ENCODE measurements around the gene EFCAB7.

Gene EFCAB7

GRCh38 chr1:63601912-63602311 is 78.6 kb downstream of the EFCAB7 start:
- DNase-seq (ENCODE audit: low read depth, low spot score) = no peak

DNA sequence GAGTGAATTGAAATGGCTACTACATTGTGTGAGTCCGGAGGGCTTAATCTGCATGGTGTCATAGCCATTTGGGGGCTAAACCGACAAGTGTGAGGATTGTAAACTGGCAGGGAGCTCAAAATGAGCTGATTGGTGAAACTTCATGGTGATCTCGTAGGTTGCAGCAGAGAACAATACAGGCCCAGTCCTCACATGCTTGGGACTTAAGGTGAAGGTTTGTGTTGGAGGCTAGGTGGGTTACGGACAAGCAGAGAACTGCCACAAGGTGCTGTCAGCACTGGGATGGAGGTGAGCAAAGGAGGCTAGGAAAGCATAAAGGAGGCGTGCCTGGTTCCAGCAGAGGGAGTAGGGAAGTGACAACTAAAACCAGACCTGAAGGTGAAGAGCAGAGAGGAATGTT is 79.3 kb downstream of the EFCAB7 start:
- DNase-seq (ENCODE audit: low read depth, low spot score) = no peak

GRCh38 chr1:63603810-63604209 is 80.5 kb downstream of the EFCAB7 start:
- DNase-seq (ENCODE audit: low read depth, low spot score) = no peak

- DNase-seq (ENCODE audit: low read depth, low spot score) = no peak
Observed at GRCh38 chr1:63607322-63607721, 84.0 kb downstream of the EFCAB7 start.

DNA sequence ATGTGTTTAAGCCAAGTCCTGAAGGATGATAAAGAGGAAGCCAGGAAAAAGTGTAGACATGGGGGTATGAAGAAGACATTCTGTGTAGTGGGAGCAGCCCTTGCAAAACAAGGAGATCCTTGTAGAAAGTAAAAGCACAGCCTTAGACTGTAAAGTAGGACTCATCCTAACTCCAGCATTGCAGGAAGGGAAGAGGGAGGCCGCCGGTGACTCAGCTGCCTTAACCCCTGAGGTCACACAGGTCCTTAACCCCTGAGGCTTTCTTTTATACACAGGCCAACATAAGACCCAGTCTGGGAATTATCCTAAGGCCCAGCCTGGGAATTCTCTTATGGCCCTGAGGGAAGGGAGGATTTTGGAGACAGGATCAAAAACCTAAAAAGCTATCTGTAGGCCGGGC is 87.9 kb downstream of the EFCAB7 start:
- no peak for DNase-seq (ENCODE audit: low read depth, low spot score)

DNA sequence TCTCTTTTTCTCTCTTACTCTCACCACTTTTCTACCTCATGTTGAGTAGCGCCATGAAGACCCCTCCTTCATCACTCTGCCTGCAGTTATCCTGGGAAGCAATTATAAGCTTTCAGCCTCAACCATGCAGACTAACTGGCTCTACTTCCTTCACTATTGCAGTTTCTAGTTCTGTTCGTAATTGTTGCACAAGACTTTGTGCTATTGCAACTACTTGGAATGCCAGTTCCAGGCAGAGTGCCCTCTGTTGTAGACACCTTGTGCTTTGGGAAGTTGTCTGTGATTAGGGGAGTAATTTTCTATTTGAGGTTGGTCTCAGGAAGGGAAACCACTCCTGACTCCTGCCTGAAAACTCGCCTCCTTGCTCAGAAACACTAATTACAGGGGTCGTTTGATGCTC is 89.2 kb downstream of the EFCAB7 start:
- no peak for DNase-seq (ENCODE audit: low read depth, low spot score)

DNA sequence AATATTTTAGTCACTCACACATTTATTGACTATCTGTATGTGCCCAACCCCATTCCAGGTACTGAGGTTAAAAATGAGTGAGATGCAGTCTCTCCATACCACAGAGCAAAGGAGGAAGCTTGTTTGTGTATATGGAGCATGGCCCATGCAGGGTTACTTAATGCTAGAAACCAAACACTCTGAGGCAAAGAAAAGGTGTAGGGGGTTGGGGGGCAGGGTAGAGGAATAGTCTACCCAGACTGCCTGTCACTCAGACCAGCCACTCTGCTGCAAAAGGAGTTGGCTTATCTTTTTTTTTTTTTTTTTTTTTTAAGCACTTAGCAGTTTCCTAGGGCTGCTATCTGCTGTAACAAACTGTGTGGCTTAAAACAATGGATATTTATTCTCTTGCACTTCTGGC is 89.6 kb downstream of the EFCAB7 start:
- no peak for DNase-seq (ENCODE audit: low read depth, low spot score)

- DNase-seq (ENCODE audit: low read depth, low spot score) = peak; percentile 88
Observed at GRCh38 chr1:63615768-63616420, 92.6 kb downstream of the EFCAB7 start.

- no peak for DNase-seq (ENCODE audit: low read depth, low spot score)
Observed at GRCh38 chr1:63617450-63617849, 94.1 kb downstream of the EFCAB7 start.

GRCh38 chr1:63618011-63618410 is 94.7 kb downstream of the EFCAB7 start:
- DNase-seq (ENCODE audit: low read depth, low spot score) = no peak

DNA sequence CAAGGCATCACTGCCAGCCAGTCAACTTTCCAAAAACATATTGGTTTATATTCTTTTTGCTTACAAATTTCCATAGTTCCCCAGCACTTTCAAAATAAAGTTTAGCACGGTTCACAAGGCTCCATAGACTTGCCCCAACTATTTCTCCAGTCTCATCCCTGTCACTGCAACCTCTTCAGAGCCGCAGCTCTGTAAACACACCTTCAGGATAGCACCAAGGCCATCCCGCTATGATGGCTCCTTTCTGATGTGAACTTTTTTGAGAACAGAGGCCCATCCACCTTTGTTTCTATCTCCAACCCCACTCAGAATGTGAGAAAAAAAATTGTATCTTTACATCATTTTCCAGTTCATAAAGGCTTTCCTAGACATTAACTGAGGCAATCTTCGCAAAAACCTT is 96.2 kb downstream of the EFCAB7 start:
- no peak for DNase-seq (ENCODE audit: low read depth, low spot score)

- no peak for DNase-seq (ENCODE audit: low read depth, low spot score)
Observed at GRCh38 chr1:63620671-63621070, 97.3 kb downstream of the EFCAB7 start.

DNA sequence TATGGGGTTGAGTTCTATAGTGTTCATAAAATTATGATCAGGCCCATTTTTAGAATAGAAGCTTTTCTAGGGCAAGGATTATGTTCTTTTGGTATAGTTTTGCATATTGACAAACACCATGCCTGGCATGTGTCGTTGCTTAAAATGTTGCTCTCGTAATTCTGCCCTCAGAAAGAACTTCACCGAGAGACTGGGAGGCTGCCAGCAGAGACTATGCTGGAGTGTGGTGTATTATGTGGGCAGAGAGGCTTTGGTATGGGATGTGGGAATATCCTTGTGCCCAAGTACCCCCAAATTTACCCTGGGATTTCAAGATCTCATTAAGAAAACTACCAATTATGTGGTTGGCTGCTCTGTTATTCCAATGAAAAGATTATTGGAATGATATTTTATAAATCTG is 97.8 kb downstream of the EFCAB7 start:
- DNase-seq (ENCODE audit: low read depth, low spot score) = no peak

GRCh38 chr1:63621698-63622097 is 98.4 kb downstream of the EFCAB7 start:
- DNase-seq (ENCODE audit: low read depth, low spot score) = peak; percentile 34

All from astrocyte of the hippocampus (primary cell).